Fibroblast of mammary gland (primary cell): ENCODE data around the gene KLRF2.
A peak's percentile ranks its signal among the peaks of the same experiment; 100 is the strongest.

Experiments
- DNase-seq: peaks from one replicate; pipeline ENCODE4 v3.0.0-alpha.2; 2010; ENCODE audit warnings: low read depth
- H3K4me3 ChIP-seq: 2 replicates; pipeline ENCODE4 v1.5.1; 2011; ENCODE audit warnings: low read depth, mild to moderate bottlenecking, low read length, moderate library complexity; ENCODE audit not compliant: control insufficient read depth
- TF ChIP-seq, protein P1 (sequence below): conservative IDR thresholded peaks from 2 replicates; pipeline ENCODE4 v1.5.1; 2011; ENCODE audit warnings: low read depth, low read length, inconsistent platforms; ENCODE audit not compliant: control insufficient read depth, insufficient read depth

KLRF2 gene

GRCh38 chr12:9931245-9931644, 50.0 kb downstream of the KLRF2 start:
- TF ChIP-seq, protein P1, sequence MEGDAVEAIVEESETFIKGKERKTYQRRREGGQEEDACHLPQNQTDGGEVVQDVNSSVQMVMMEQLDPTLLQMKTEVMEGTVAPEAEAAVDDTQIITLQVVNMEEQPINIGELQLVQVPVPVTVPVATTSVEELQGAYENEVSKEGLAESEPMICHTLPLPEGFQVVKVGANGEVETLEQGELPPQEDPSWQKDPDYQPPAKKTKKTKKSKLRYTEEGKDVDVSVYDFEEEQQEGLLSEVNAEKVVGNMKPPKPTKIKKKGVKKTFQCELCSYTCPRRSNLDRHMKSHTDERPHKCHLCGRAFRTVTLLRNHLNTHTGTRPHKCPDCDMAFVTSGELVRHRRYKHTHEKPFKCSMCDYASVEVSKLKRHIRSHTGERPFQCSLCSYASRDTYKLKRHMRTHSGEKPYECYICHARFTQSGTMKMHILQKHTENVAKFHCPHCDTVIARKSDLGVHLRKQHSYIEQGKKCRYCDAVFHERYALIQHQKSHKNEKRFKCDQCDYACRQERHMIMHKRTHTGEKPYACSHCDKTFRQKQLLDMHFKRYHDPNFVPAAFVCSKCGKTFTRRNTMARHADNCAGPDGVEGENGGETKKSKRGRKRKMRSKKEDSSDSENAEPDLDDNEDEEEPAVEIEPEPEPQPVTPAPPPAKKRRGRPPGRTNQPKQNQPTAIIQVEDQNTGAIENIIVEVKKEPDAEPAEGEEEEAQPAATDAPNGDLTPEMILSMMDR: no peak
- no peak overlapping the region for H3K4me3 ChIP-seq
- no peak for DNase-seq

DNA sequence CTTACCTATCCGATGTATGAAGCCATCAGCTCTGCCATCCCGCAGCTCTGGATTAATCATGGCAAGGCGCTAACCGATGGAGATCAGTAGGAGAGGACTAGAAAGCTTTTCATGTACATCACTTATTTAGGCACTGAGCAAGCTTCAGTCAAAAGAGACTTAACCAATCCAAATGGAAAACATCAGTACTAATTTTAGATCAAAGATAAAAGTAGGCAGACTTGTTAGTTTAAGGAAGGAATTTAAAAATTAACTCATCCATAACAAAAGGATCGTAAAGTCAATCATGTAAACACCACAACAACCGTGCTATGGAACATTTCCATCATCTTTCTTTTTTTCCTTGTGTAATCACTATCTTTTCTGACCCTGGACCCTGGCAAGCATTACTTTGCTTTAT, 51.0 kb downstream of the KLRF2 start, which contains the start of gene CLEC2A:
Gene CLEC2A, minus strand, starts transcription at position 101 of the 400 bp plus-strand sequence. Its CDS starts 41 bp downstream, at position 60.
- no peak within 1 kb of the TSS for H3K4me3 ChIP-seq
- TF ChIP-seq, protein P1: no peak
- DNase-seq: no peak

- H3K4me3 ChIP-seq: no peak overlapping the region
- TF ChIP-seq, protein P1: no peak
- DNase-seq: peak; percentile 43
These were observed 52.7 kb downstream of the KLRF2 start for GRCh38 chr12:9933958-9934357.

- TF ChIP-seq, protein P1: no peak
- H3K4me3 ChIP-seq: no peak overlapping the region
- DNase-seq: no peak
These were observed 53.7 kb downstream of the KLRF2 start for GRCh38 chr12:9935026-9935425.

GRCh38 chr12:9936591-9936990, 55.3 kb downstream of the KLRF2 start:
- no peak overlapping the region for H3K4me3 ChIP-seq
- TF ChIP-seq, protein P1: no peak
- no peak for DNase-seq

DNA sequence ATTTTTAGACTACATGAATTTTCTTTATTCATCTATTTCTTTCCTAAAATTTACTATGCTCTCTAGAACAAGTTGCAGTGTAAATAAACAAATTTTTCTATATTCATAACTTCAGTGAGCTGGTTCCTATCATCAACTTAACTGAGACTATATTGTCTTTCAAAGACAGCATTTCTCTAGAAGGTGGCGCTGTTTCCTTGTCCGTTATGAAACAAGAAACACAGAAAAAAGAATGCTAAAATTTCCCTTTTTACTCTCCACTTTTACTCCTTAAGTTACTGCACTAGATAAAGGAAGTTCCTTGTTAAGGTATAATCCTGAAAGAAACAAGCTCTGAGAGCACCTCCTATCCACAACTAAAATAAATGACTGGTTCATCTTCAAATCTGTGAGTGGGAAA, 59.1 kb downstream of the KLRF2 start:
- no peak overlapping the region for H3K4me3 ChIP-seq
- peak; percentile 5 for DNase-seq
- TF ChIP-seq, protein P1: peak; percentile 22

GRCh38 chr12:9941838-9942237, 60.5 kb downstream of the KLRF2 start:
- TF ChIP-seq, protein P1: no peak
- no peak for DNase-seq
- H3K4me3 ChIP-seq: no peak overlapping the region
